Bronchial epithelial cell (primary cell): ENCODE data around the gene SLC30A4. TPM values are rescaled to one million over a fixed set of nuclear protein-coding genes. Genes with fewer than 3 reads are reported as not detected.

Experiments used
- DNase-seq: peaks from one replicate; pipeline ENCODE4 v3.0.0-alpha.2; 2010; ENCODE audit warnings: low read depth
- FAIRE-seq: peaks from 2 replicates; lab custom pipeline; 2011; peaks lifted over from hg19 to GRCh38; lab: Jason Lieb, UNC
- H3K27me3 ChIP-seq: 2 replicates; pipeline ENCODE4 v1.5.1; 2011; ENCODE audit warnings: low read length; ENCODE audit not compliant: control insufficient read depth, insufficient read depth
- H3K36me3 ChIP-seq: 2 replicates; pipeline ENCODE4 v1.5.1; 2011; ENCODE audit warnings: low read length; ENCODE audit not compliant: control insufficient read depth, insufficient read depth
- H3K4me3 ChIP-seq: 2 replicates; pipeline ENCODE4 v1.5.1; 2011; ENCODE audit warnings: mild to moderate bottlenecking, low read depth, low read length, control low read depth
- CTCF ChIP-seq: IDR thresholded peaks from 2 replicates; pipeline ENCODE4 v1.5.1; 2011; ENCODE audit warnings: mild to moderate bottlenecking, moderate library complexity, low read length, control low read depth, inconsistent platforms; ENCODE audit not compliant: insufficient read depth, severe bottlenecking
- total RNA-seq: library from RNA; depleted of rRNA; stranded (reverse); fragments of >200 nt; gene quantifications from 2 replicates; pipeline ENCODE4 v1.2.1, GENCODE V29; 2014

SLC30A4 gene
- 3.4 and 6.1 TPM in 2 replicates for total RNA-seq

GRCh38 chr15:45522328-45523165, at the start of gene SLC30A4:
Gene SLC30A4, minus strand, starts transcription at chr15:45522755. Its CDS starts 401 bp downstream, at chr15:45522354.
- Histone ChIP-seq H3K4me3 (peak within 1 kb of the TSS; percentile 60), H3K36me3 (no peaks in the 10 kb centered on the region), H3K27me3 (no peaks in the 10 kb centered on the region)
- no peak for DNase-seq
- TF ChIP-seq CTCF = peak; percentile 33
- no peak for FAIRE-seq

DNA sequence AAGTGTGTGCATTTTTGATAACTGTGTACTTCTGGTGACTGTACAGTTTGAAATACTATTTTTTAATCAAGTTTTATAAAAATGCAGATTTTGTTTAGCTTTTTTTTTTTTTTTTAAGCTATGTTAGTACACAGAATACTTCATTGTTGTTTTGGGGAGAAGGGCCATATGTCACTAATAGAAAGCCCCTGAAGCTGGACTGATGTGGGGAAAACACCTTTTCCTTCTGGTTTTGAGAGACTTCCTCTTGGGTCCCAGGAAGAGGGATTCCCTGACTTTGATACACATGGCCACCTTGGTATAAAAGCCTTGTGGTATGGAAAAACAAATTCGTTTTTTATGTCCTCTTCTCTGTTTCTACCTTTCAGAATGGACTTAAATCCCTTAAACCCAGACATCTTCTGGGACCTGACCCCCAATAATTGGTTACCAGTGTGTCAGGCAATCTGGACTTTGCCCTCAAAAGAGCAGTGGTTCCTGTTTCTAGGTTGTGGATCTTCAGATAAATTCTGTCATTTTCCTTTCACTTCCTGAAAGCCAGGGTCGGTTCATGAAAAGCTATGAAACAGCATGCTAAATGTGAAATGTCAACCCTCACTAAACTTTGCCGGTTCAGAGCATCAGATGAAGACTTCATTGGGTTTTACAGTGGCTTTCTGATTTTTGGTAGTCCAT, 33.5 kb upstream of the SLC30A4 start:
- no peak for FAIRE-seq
- no peaks in the 10 kb centered on the region for H3K27me3 ChIP-seq
- no peaks in the 10 kb centered on the region for H3K36me3 ChIP-seq
- no peak for DNase-seq
- no peak overlapping the region for H3K4me3 ChIP-seq
- no peak for TF ChIP-seq CTCF

GRCh38 chr15:45551676-45552075, 29.1 kb upstream of the SLC30A4 start:
- Histone ChIP-seq H3K4me3 (no peak overlapping the region), H3K27me3 (no peaks in the 10 kb centered on the region), H3K36me3 (no peaks in the 10 kb centered on the region)
- TF ChIP-seq CTCF = no peak
- DNase-seq = peak; percentile 13
- no peak for FAIRE-seq

DNA sequence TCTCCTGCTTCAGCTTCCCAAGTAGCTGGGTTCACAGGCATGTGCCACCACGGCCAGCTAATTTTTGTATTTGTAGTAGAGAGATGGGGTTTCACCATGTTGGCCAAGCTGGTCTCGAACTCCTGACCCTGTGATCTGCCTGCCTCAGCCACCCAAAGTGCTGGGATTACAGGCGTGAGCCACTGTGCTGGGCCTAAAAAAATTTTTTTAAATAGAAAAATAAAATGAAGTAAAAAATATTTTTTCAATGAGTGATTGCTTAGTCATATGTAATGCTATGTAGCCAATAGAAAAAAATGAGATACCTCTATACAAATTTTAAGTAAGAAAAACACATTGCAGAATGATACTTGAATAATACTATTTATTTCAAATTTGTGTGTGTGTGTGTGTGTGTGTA, 27.9 kb upstream of the SLC30A4 start:
- Histone ChIP-seq H3K36me3 (no peaks in the 10 kb centered on the region), H3K4me3 (no peak overlapping the region), H3K27me3 (no peaks in the 10 kb centered on the region)
- no peak for FAIRE-seq
- no peak for TF ChIP-seq CTCF
- DNase-seq = peak; percentile 24

- TF ChIP-seq CTCF = no peak
- H3K27me3 ChIP-seq = no peaks in the 10 kb centered on the region
- no peaks in the 10 kb centered on the region for H3K36me3 ChIP-seq
- FAIRE-seq = no peak
- no peak overlapping the region for H3K4me3 ChIP-seq
- peak; percentile 21 for DNase-seq
Observed at GRCh38 chr15:45549541-45550220, 27.1 kb upstream of the SLC30A4 start.
